Cardiac fibroblast (primary cell): Measurements from ENCODE around the gene TSSK1B.

Experiments used
- DNase-seq, 2 donors: peaks; one replicate each; pipeline versions ENCODE4 v3.0.0 to v3.0.0-alpha.2; 2010; ENCODE audit warnings: low read depth in 2 of 2
- H3K4me3 ChIP-seq, 2 donors: replicated peaks in 1 of 2; 1 replicate in 1 of 2; 2 replicates in 1 of 2; pipeline ENCODE4 v1.5.1; 2011; ENCODE audit warnings: low read depth in 2 of 2, low read length in 2 of 2, mild to moderate bottlenecking in 2 of 2, moderate library complexity in 1 of 2
- TF ChIP-seq, protein P1 (sequence below): IDR thresholded peaks from one replicate; pipeline ENCODE4 v1.5.1; 2011; ENCODE audit warnings: low read depth, mild to moderate bottlenecking, low read length, inconsistent platforms

Gene TSSK1B

DNA sequence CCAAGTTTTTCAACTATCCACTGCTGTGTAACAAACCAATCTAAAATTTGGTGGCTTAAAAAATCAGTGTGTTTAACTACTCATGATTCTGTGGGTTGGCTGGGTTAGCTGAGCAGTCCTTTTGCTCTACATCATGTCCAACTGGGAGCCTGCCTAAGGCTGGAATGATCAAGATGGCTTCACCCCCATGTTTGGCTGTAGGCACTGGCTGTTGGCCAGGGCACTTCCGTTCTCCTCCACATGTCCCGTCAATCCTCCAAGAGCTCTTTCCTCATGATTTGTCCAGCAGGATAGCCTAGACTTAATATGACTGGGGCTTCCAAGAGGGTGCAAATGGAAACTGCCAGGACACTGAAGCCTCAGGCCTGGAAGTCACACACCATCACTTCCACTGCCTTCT lies 17.0 kb upstream of the TSSK1B start:
- TF ChIP-seq, protein P1, sequence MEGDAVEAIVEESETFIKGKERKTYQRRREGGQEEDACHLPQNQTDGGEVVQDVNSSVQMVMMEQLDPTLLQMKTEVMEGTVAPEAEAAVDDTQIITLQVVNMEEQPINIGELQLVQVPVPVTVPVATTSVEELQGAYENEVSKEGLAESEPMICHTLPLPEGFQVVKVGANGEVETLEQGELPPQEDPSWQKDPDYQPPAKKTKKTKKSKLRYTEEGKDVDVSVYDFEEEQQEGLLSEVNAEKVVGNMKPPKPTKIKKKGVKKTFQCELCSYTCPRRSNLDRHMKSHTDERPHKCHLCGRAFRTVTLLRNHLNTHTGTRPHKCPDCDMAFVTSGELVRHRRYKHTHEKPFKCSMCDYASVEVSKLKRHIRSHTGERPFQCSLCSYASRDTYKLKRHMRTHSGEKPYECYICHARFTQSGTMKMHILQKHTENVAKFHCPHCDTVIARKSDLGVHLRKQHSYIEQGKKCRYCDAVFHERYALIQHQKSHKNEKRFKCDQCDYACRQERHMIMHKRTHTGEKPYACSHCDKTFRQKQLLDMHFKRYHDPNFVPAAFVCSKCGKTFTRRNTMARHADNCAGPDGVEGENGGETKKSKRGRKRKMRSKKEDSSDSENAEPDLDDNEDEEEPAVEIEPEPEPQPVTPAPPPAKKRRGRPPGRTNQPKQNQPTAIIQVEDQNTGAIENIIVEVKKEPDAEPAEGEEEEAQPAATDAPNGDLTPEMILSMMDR, result no peak
- no peak overlapping the region for H3K4me3 ChIP-seq
- peak; percentile 6 to 70 for DNase-seq

DNA sequence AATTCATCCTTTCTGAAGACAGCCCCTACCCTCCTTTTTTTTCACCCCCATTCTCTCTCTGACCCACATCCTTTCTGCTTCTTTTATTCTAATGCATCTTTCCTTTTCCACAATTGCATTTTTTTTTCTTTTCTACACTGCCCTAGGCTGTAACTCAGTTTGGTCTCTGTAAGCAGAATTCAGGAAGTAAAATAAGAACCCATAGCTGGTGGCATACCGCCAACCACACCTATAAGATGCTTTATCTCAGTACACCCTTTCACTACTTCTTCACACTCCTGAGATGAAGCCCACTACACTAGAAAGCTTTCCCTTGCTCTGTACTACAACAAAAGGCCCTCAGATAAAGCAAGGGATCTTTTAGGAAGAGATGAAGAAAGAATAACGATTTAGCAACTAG lies 16.1 kb upstream of the TSSK1B start:
- TF ChIP-seq, protein P1, result no peak
- DNase-seq, result no peak
- H3K4me3 ChIP-seq, result no peak overlapping the region

DNA sequence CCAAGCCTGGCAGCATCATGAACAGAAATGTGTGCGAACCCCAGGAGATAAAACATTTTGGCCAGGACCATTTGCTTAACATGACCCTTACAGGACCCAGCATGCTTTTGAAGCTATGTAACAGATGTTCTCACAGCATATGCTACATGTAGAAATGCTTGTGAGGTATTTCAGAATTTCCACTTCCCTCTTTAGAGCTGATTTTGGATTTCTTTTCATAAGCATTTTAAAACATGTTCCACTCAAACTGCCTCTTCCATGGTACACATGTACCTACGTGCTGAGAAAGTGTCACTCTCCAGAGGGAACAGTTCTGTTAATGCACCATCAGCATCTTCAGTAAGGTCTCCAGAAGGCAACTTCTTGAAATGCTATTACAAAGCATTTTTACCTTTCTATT lies 15.7 kb upstream of the TSSK1B start:
- TF ChIP-seq, protein P1, result no peak
- peak; percentile 9 to 20 for DNase-seq
- H3K4me3 ChIP-seq, result no peak overlapping the region

DNA sequence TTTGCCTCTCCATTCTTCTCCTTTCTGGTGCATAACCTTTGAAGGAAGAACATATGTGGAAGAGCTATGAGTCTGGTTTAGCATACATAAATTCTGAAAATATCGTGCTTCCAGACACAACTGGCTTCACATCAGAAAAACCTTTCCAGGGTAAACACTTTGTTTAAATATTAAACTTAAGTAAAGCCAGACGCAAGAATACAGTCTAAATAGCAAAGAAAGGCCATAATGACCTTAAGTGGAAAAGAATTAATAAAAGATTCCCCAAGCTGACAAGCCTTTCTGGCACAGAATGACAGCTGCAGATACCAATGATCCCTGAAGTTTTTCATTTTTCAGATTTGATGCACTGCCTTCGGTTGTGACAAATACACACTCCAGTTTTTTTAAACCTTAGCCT lies 13.5 kb upstream of the TSSK1B start:
- no peak for DNase-seq
- TF ChIP-seq, protein P1, result no peak

DNA sequence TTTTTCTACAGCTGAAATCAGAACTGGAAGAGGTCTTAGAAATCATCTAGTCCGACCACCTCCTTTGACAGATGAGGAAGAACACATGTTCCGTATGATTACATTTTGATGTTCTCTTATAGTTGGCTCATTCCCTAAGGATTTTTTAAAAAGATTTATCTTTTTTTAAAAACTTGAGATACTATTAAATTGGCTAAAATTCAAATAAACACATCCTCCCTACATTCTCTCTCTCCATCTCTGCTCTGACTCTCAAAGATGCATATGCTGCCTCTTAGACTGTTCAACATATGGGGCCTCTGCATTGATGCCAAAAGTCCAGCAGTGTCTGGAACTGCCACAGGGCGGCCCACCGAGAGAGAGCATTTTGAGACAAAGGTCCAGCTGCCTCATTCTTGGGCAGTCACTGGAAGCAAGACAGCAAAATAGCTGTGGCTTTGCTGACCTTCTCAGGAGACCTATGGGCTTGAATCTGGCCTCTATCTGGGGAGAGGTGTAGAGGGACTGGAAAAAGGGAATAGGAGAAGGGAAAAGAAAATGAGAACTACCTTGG lies 12.8 kb upstream of the TSSK1B start:
- H3K4me3 ChIP-seq, result no peak overlapping the region
- TF ChIP-seq, protein P1, result peak; percentile 33
- DNase-seq, result peak; percentile 17 to 22

More for the DNA sequence above, 13.5 kb upstream of the TSSK1B start:
- no peak overlapping the region for H3K4me3 ChIP-seq

DNA sequence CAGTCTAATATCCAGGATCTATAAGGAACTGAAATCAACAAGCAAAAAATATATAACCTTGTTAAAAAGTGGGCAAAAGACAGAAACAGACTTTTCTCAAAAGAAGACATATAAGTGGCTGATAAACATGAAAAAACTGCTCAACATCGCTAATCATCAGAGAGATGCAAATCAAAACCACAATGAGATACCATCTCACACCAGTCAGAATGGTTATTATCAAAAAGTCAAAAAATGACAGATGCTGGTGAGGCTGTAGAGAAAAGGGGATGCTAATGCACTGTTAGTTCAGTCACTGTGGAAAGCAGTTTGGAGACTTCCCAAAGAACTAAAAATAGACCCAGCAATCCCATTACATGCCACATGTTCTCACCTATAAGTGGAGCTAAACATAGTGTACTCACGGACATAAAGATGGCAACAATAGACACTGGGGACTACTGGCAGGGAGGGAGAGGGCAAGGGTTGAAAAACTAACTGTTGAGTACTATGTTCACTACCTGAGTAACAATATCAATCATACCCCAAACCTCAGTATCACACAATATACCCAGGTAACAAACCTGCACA lies 11.7 kb upstream of the TSSK1B start:
- no peak overlapping the region for H3K4me3 ChIP-seq
- TF ChIP-seq, protein P1, result no peak

DNA sequence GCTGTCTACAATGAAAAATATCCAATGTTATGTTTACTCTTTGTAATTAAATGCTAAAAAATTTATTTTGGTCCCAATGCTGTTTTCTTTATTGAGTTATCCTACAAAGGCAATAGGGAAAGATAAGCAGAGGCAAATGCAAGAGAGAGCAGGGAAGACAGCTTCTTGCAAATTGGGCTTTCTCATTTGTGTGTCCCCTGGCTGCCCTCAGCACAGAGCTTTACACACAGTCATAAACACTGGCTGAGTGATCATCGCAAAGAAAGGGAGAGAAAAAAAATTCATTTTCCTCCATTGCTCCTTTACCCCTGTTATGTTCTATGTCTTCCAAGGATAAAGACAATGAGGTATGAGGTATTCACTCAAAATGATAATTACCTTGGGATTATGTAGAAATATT lies 2.3 kb upstream of the TSSK1B start:
- TF ChIP-seq, protein P1, result no peak
- DNase-seq, result no peak
- H3K4me3 ChIP-seq, result no peak overlapping the region

More for the DNA sequence above, 11.7 kb upstream of the TSSK1B start:
- DNase-seq, result no peak
